Chondrocyte (in vitro differentiated cells): Measurements from ENCODE around the gene C1S. TPM values are rescaled to one million over a fixed set of nuclear protein-coding genes. Genes with fewer than 3 reads are reported as not detected.
"Not testable (repeated sequence)": the region's sequence is repeated elsewhere in the genome, so short reads cannot be mapped to it uniquely, and the experiment has no call there.

Experiments used
- DNase-seq: peaks from one replicate; pipeline ENCODE4 v3.0.0; 2021; ENCODE audit warnings: mixed read lengths, low spot score
- H3K27ac Mint-ChIP-seq: one replicate; pipeline ENCODE4 v1.8.0; 2021; ENCODE audit warnings: mild to moderate bottlenecking, moderate library complexity, mixed read lengths; ENCODE audit not compliant: unreplicated experiment
- H3K27me3 Mint-ChIP-seq: 2 replicates; pipeline ENCODE4 v1.8.0; 2021; ENCODE audit warnings: low read depth, mixed read lengths
- H3K36me3 Mint-ChIP-seq: 2 replicates; pipeline ENCODE4 v1.8.0; 2021; ENCODE audit warnings: low read depth, mixed read lengths
- H3K4me1 Mint-ChIP-seq: 2 replicates; pipeline ENCODE4 v1.8.0; 2021; ENCODE audit warnings: low read depth, mild to moderate bottlenecking, mixed read lengths
- H3K4me3 Mint-ChIP-seq: one replicate; pipeline ENCODE4 v1.8.0; 2021; ENCODE audit warnings: mild to moderate bottlenecking, moderate library complexity, mixed read lengths; ENCODE audit not compliant: unreplicated experiment
- H3K9me3 Mint-ChIP-seq: 2 replicates; pipeline ENCODE4 v1.8.0; 2021; ENCODE audit warnings: low read depth, mixed read lengths
- long read RNA-seq: library from polyadenylated mRNA; stranded (forward); transcript quantifications from one replicate; pipeline ENCODE4 v2.0.0, GENCODE V29; 2021
- total RNA-seq: library from RNA; stranded (reverse); gene quantifications from 3 replicates; pipeline ENCODE4 v1.2.1, GENCODE V29; 2021
- TF ChIP-seq, protein P1 (sequence below): fragments of 200-600 bp; sonication (generic); IDR thresholded peaks from 2 replicates; pipeline ENCODE4 v1.5.0; 2021; ENCODE audit warnings: antibody characterized with exemption, mild to moderate bottlenecking, moderate library complexity

C1S gene
- total RNA-seq, result 20.8 to 24.2 TPM (median 22.8 TPM) in 3 replicates
- long read RNA-seq, transcript C1S-201 (12 exons, 2,972 nt), result major isoform, 56 of 71 reads
- long read RNA-seq, transcript C1S-202 (12 exons, 2,635 nt), result minor isoform, 8 of 71 reads
- long read RNA-seq, partial matches to known transcripts, result 0 of 71 reads
- long read RNA-seq, other reads (novel, unspliced or antisense), result 7 of 71 reads

DNA sequence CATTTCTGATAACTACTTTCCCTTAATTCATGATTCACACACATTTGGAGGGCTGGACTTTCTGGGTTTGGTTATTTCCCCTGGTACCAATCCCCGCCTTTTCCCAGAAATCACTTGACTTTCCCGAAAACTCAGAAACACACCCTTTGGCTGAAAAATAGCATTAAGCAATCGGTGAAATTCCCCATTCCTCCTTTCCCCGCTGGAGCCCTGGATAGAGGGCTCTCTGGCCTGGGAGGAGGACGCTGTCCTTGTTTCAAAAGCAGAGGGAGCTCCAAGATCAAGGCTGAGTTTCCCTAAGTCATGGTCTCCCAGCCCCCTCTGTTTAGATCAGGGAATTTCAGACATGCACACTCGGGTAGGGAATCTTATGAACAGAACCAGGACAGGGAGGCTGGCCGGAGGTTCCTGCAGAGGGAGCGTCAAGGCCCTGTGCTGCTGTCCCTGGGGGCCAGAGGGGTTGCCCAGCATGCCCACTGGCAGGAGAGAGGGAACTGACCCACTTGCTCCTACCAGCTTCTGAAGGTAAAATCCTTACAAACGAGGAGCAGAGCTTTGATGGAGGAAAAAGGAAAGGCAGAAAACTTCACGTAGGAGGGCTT, at the start of gene C1S:
Gene C1S, plus strand, starts transcription at position 366 of the 602 bp plus-strand sequence. CDS start 1,195 bp downstream, outside the sequence.
- Mint-ChIP-seq H3K4me1 (peaks cover 19% of the 10 kb centered on the region), H3K27me3 (peaks cover 2% of the 10 kb centered on the region), H3K9me3 (no peaks in the 10 kb centered on the region), H3K4me3 (peak within 1 kb of the TSS; percentile 57), H3K27ac (peak within 1 kb of the TSS; percentile 90), H3K36me3 (no peaks in the 10 kb centered on the region)
- DNase-seq, result no peak
- TF ChIP-seq, protein P1, sequence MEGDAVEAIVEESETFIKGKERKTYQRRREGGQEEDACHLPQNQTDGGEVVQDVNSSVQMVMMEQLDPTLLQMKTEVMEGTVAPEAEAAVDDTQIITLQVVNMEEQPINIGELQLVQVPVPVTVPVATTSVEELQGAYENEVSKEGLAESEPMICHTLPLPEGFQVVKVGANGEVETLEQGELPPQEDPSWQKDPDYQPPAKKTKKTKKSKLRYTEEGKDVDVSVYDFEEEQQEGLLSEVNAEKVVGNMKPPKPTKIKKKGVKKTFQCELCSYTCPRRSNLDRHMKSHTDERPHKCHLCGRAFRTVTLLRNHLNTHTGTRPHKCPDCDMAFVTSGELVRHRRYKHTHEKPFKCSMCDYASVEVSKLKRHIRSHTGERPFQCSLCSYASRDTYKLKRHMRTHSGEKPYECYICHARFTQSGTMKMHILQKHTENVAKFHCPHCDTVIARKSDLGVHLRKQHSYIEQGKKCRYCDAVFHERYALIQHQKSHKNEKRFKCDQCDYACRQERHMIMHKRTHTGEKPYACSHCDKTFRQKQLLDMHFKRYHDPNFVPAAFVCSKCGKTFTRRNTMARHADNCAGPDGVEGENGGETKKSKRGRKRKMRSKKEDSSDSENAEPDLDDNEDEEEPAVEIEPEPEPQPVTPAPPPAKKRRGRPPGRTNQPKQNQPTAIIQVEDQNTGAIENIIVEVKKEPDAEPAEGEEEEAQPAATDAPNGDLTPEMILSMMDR, result peak; percentile 91

DNA sequence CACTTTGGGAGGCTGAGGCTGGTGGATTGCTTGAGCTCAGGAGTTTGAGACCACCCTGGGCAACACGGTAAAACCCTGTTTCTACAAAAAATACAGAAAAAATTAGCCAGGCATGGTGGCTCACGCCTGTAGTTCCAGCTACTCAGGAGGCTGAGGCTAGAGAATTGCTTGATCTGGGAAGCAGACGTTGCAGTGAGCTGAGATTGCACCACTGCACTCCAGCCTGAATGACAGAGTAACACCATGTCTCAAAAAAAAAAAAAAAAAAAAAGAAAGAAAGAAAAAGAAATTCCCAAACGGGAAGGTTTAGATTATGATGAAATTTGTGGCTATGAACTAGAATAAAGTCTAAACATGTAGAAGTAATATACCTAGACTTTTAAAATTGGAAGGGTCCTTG, 49.1 kb upstream of the C1S start:
- not testable (repeated sequence) for DNase-seq, H3K36me3 Mint-ChIP-seq, H3K9me3 Mint-ChIP-seq, H3K4me3 Mint-ChIP-seq, H3K4me1 Mint-ChIP-seq, H3K27ac Mint-ChIP-seq, H3K27me3 Mint-ChIP-seq

DNA sequence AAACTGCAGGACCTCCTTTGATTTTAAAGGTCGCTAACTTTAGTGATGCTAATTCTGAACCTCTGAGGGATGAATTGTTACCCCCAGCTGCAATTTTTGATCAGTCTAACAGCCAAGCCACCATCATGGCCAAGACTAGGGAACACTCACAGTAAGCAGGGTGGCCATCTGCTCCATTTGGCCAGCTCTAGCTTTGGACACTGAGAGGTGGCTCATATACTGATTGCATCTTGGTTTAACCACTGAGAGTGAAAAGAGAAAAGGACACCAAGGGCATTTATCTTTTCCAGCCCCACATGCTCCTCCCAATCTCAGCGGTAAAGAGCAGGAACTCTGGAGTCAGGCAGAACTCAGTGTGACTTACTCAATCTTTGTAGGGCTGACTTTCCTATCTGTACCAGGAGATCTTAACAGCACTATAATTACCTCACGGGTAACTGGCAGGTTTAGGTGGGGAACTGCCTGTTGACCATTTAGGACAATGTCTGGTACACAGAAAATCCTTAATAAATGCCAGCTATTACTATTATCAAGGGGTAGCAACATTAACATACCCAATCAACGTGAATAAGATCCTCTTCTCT, 48.4 kb upstream of the C1S start:
- Mint-ChIP-seq H3K4me1 (peaks cover 3% of the 10 kb centered on the region), H3K9me3 (no peaks in the 10 kb centered on the region), H3K4me3 (no peak overlapping the region), H3K36me3 (peaks cover 3% of the 10 kb centered on the region), H3K27ac (no peak overlapping the region), H3K27me3 (no peaks in the 10 kb centered on the region)
- DNase-seq, result no peak
- TF ChIP-seq, protein P1, result no peak

DNA sequence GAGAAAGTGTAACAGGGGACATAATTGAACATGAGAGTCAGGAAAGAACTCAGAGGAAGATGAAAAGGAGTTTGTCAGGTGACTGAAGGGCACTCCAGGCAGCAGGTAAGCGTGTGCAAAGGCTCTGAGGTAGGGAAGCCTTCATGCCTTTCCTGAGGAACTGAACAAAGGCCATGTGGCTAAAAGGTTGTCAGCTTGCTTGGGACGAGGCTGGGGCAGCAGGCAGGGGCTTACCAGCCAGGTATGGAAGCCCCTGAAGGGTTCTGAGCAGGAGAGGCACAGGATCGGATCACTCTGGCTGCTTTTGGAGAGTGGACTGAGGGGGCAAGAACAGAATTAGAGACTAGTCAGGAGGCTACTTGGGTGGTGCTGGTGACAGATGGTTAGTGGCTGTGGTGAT, 47.4 kb upstream of the C1S start:
- Mint-ChIP-seq H3K4me3 (no peak overlapping the region), H3K27me3 (no peaks in the 10 kb centered on the region), H3K4me1 (peaks cover 10% of the 10 kb centered on the region), H3K9me3 (no peaks in the 10 kb centered on the region), H3K36me3 (peaks cover 3% of the 10 kb centered on the region), H3K27ac (no peak overlapping the region)
- no peak for DNase-seq
- TF ChIP-seq, protein P1, result no peak

DNA sequence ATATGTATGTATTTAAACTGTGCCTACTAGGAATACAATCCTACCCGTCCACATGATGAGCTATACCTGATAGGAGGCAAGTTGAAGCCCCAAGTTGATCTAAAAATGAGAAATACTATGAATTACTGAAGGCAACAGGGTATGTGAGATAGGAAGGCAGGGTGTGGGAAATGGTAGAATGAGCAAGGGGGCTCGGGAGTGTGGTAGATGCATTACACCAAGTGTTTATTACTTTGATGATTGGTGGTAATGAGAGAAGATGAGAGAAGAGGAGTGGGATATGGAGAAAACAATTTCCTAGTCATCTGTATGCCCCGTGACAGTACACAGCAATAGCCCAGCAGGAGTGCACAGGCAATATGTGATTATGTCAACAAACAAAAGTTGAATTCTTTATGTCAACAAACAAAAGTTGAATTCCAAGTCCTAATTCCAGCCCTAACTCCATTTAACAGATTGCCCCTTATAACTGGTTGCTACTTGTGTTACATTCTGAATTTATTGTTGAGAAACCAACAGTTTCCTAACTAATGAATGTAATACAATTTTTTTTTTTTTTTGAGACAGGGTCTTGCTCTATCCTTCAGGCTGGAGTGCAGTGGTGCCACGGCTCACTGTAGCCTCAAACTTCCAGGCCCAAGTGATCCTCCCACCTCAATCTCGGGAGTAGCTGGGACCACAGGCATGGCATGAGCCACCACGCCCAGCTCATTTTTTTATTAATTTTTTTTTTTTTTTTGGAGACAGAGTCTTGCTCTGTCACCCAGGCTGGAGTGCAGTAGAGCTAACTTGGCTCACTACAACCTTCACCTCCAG, 44.8 kb upstream of the C1S start:
- peak overlapping the region; percentile 20 for H3K27ac Mint-ChIP-seq
- peaks cover 18% of the 10 kb centered on the region for H3K4me1 Mint-ChIP-seq
- no peak for DNase-seq
- H3K4me3 Mint-ChIP-seq, result no peak overlapping the region
- no peaks in the 10 kb centered on the region for H3K36me3 Mint-ChIP-seq
- H3K9me3 Mint-ChIP-seq, result no peaks in the 10 kb centered on the region
- TF ChIP-seq, protein P1, result no peak
- no peaks in the 10 kb centered on the region for H3K27me3 Mint-ChIP-seq
